GM12878 (cell line): ENCODE data around the gene OR2M3.

Source experiments
- ASH2L ChIP-seq: fragments of 300-600, 200-600 bp; sonication (generic); IDR thresholded peaks from 2 replicates; pipeline ENCODE4 v1.6.1; 2017; ENCODE audit warnings: low read depth, mild to moderate bottlenecking, borderline replicate concordance
- ATF7 ChIP-seq: fragments of 450-650 bp; IDR thresholded peaks from 2 replicates; pipeline ENCODE4 v1.6.1; 2016; ENCODE audit warnings: low read depth, mild to moderate bottlenecking
- CTCF ChIP-seq, 3 experiments: IDR thresholded peaks in 2 of 3; conservative IDR thresholded peaks in 1 of 3; 2 replicates each; pipeline ENCODE4 v1.5.1; 2011; ENCODE audit warnings: low read depth in 3 of 3, low read length in 3 of 3, mild to moderate bottlenecking in 3 of 3, control low read depth in 2 of 3, moderate library complexity in 2 of 3, inconsistent platforms in 1 of 3, mixed read lengths in 1 of 3; ENCODE audit not compliant: control insufficient read depth in 2 of 3, insufficient read depth in 1 of 3; ENCODE audit errors: extremely low read depth in 1 of 3
- REST ChIP-seq: IDR thresholded peaks from 2 replicates; pipeline ENCODE4 v1.6.1; 2012; ENCODE audit warnings: mild to moderate bottlenecking, low read depth, low read length
- USF1 ChIP-seq: IDR thresholded peaks from 2 replicates; pipeline ENCODE4 v1.6.1; 2011; ENCODE audit warnings: borderline replicate concordance, low read depth, mild to moderate bottlenecking, moderate library complexity, mixed read lengths, low read length; ENCODE audit not compliant: insufficient read depth; ENCODE audit errors: extremely low read length

GRCh38 chr1:248239478-248239877 lies 42.4 kb downstream of the OR2M3 start:
- TF ChIP-seq REST (no peak), CTCF (IDR thresholded peaks at IDR 0.05 in 2 of 3, conservative IDR thresholded peaks at IDR 0.05 in 1 of 3; ENCODE audit: control insufficient read depth in 2 of 3, extremely low read depth in 1 of 3, insufficient read depth in 1 of 3, low read depth in 3 of 3, low read length in 3 of 3) (no peak), USF1 (no peak), ATF7 (no peak), ASH2L (no peak)
